Measurements from ENCODE around the gene PTK7.
"Not testable (repeated sequence)": the region's sequence is repeated elsewhere in the genome, so short reads cannot be mapped to it uniquely, and the experiment has no call there.

PTK7 gene

DNA sequence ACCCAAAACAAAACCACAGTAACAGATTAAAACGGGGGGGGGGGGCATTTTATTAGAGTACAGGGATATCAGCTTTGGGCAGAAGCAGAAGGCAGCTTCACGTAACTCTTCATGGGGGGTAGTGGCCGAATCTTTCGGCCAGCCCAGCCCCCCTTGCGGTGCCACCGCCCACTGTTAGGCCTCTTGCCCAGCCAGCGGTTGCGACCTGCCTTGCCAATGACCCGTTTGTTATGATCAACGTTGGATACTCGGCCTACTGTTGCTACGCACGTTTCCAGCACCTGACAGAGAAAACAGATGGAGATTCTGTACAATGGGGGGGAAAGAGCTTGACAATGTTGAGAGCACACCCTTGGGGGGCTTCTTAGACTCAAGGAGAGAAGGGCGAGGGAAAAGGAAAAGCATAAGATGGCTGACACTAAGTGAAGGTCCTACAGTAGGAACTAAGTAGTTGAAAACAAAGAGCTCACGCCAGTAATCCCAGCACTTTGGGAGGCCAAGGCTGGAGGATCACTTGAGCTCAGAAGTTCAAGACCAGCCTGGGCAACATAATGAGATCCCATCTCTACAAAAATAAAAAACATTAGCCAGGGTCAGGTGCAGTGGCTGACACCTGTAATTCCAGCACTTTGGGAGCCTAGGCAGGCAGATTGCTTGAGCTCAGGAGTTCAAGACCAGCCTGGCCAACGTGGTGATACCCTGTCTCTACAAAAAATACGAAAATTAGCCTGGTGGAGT, 21.7 kb upstream of the PTK7 start:
- DNase-seq (ENCODE audit: low spot score): no peak

- no peak for DNase-seq (ENCODE audit: low spot score)
These were observed 20.1 kb upstream of the PTK7 start for GRCh38 chr6:43055966-43056365.

- no peak for DNase-seq (ENCODE audit: low spot score)
These were observed 17.6 kb upstream of the PTK7 start for GRCh38 chr6:43058531-43058930.

GRCh38 chr6:43059168-43060033, 16.7 kb upstream of the PTK7 start, which contains the start of the genes KLC4 and MRPL2:
KLC4 (plus strand) TSS chr6:43059631; CDS start chr6:43061336, 1,705 bp downstream.
MRPL2 (minus strand) TSS chr6:43059434; CDS start chr6:43059381, 53 bp downstream.
- DNase-seq (ENCODE audit: low spot score): peak; percentile 99

GRCh38 chr6:43060034-43060754, 15.9 kb upstream of the PTK7 start:
- DNase-seq (ENCODE audit: low spot score): no peak

DNA sequence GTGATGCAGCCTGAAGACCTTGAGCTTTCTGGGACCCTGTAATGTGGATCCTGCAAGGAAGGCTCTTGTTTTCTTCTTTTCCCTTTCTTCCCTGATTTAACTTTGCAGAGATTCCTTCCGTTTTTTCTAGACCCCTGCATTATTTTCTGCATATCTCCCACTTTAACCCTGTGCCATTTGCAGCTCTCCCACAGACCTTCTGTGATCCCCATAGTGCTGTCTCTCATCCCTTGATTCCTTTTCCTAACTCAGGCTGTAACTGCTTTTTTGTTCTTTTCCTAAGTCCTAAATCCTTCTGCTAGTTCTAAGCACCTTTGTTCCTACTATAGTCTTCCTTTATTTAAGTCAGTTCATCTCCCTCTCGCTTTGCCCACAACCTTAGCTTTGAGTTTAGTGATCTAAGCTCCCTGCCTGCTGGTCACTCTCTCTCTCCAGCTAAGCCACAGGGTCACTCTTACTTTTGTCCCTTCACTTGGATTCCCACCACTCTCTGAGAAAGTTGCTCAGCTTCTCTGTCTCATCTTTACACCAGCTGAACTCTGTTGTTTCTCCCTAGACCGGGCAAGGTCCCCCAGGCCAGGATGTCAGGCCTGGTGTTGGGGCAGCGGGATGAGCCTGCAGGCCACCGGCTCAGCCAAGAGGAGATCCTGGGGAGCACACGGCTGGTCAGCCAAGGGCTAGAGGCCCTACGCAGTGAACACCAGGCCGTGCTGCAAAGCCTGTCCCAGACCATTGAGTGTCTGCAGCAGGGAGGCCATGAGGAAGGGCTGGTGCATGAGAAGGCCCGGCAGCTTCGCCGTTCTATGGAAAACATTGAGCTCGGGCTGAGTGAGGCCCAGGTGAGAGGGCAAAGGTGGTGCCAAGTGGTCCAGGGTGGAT, 15.1 kb upstream of the PTK7 start:
- DNase-seq (ENCODE audit: low spot score): no peak

GRCh38 chr6:43061861-43062260, 14.3 kb upstream of the PTK7 start:
- DNase-seq (ENCODE audit: low spot score): no peak

GRCh38 chr6:43062818-43063217, 13.3 kb upstream of the PTK7 start:
- DNase-seq (ENCODE audit: low spot score): no peak

DNA sequence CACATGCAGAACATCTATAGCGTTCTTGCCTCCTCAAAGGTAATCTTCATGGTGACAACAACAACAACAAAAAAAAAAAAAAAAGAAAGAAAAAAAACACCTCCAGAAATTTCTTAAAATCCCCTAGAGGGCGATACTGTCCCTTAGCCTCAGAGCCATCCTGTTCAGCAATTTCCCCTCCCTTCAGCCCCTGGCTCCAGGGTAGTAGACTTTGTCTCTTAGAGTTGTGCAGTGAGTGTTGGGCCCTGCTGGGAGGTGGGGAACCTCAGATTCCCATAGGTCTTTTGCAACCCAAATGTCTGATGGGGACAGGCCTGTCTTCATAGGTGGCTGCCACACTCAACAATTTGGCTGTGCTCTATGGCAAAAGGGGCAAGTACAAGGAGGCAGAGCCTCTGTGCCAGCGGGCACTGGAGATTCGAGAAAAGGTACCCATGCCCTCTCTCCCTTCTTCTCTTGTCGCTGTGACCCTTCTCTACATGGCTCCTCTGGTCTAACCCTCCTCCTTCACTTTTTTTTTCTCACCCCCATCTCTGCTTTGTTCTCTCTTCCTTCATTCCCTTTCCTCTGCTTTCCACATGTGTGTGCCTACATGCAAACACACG, 6.0 kb upstream of the PTK7 start:
- peak; percentile 80 for DNase-seq (ENCODE audit: low spot score)

DNA sequence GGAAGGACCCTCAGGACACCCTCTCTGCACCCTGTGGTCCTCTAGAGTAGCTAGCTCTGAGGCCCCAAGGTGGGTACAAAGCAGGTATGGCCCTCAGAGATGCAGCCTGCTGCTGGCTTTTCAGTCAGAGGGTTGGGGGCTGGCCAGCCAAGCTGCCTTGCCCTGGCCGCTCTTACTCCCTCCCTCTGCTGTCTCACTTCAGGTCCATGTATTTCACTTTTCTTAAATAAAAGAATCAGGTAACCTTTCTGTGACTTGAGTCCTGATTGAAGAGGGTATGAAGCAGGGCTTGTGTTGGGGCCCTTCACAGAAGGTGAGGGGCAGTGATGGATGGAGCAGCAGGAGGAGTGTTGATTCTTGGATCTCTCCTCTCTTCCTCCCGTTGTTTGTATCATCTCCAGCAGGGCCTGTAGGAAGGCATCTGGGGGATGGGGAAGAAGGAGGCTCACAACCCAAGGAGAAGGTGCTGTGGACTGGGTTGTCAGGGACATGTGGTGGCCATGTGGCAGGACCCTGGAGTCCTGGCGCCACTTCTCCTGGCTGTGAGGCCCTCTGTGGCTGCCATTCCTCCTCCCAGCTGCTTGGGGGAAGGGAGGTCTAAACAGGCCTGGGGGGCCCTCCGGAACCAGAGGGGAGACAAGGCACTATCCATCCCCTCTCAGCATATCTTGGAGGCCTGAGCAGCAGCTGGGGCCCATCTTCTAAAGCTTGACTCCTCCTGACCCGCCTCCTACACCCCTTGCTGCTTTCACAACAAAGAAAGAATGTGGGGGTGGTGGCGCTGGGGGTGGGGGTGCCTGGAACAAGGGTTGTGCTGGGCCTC, 1.1 kb upstream of the PTK7 start:
- DNase-seq (ENCODE audit: low spot score): peak; percentile 62

DNA sequence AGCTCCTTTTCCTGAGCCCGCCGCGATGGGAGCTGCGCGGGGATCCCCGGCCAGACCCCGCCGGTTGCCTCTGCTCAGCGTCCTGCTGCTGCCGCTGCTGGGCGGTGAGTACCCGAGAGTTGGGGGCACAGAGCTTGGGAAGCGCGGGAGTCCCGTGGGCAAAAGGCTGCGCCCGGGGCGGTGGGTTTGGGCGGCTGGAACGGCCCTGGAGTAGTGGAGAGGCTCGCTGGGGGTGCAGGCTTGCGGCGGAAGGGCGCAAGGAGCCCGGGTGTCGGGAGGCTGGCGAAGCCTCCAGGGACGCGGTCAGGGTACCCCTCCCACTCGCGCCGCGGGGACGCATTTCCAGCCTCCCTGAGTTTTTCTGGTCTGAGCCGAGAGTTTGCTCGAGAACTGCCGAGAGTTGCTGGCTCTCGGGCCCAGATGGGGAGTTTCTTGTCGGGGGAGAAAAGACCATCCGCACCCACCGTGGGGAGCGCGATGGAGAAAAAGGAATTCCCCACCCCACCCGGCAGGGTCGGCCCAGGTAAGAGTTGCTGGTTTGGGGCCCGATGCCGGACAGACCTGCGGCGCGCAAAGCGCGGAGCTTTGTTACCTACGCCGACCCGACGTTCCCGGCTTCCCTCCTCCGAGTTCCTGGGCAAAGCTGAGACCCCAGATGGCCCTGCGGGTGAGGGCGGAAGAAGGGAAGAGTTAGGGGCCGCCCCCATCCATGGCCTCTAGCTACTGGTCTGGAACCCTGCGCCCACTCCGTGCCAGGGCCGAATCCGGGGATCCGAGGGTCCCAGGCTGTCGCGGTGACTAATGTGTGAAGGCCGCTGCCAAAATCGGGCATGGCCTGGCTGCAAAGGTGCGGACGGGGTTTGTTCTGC, 584 bp downstream of the PTK7 start:
- peak; percentile 28 for DNase-seq (ENCODE audit: low spot score)

GRCh38 chr6:43077333-43077809, 1.3 kb downstream of the PTK7 start:
- DNase-seq (ENCODE audit: low spot score): no peak

DNA sequence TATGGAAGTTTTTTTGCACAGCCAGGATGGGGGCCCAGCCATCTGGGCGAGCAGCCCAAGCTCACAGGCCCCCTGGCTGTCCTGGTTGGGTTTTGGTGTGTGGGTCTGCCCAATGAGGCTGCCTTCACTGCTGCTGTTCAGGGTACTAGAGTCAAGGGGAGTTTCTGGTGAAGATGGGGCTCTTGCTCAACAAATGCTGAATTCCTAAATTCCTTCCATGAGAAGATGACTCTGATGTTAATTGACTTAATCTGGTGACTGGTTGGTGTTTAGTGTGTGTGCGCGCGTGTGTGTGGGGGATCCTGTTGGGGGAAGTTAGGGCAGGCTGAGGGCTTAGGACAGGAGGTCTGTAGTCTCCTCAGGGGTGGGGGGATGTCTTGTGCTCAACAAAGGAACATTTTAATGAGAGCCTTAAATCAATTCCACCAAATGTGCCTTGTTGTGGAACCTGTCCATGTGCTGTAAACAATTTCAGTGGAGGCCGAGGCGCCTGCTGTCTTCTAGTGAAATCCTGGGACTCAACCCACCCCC, 1.9 kb downstream of the PTK7 start:
- DNase-seq (ENCODE audit: low spot score): peak; percentile 60

GRCh38 chr6:43078691-43079090, 2.6 kb downstream of the PTK7 start:
- DNase-seq (ENCODE audit: low spot score): peak; percentile 51

DNA sequence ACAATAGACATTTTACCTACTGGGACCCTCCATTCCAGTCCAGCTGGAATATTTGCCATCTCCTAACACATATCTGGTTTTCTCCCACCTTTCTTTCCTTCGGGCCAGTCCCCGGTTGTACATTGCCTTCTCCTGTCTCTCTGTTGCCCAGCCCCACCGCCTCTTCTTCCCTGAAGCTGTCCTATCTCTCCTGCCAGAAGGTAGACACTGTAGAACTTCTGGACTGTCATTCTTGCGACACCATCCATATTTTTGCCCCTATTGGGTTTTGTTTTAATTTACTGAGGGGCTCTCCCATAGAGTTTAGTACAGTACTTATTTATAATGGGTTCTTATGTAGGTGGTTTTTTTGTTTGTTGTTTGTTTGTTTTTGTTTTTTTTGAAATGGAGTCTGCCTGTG, 4.9 kb downstream of the PTK7 start:
- DNase-seq (ENCODE audit: low spot score): no peak

DNA sequence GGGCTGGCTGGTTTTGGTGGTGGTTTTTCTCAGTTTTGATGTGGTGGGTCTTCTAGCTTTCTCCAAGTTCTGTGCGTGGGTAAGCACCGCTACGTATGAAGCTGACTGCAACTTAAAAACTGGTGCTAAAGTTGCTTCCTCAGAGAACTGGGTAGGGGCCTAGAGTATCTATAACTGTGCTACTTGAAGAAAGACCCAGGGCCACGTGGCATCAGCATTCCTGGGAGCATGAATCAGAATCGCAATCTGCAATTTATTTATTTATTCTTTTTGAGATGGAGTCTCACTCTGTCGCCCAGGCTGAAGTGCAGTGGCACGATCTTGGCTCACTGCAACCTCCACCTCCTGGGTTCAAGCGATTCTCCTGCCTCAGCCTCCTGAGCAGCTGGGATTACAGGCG, 5.8 kb downstream of the PTK7 start:
- not testable (repeated sequence) for DNase-seq (ENCODE audit: low spot score)

- no peak for DNase-seq (ENCODE audit: low spot score)
These were observed 6.9 kb downstream of the PTK7 start for GRCh38 chr6:43082806-43083655.

Measured in AG08395 (cell line).